Measurements from ENCODE around the gene ZNF821.

ZNF821 gene

DNA sequence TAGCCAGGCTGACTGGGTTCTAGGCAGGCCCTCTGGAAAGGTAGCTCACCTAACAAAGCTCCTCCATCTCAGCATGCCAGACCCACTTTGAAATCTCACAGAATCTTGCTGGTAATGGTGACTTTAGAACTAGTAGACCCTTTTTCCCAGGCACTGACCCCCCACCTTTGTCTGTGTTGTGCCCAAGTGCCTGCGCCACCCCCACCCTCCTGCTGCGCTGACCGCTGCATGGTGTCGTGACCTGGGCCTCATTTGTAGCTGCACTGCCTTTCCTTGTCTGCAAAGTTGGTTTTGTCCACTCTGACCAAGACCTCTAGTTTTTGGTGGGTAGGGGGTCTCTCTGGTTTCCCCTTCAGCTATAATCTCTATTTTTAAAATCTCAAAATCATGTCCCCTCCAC lies 31.4 kb downstream of the ZNF821 start:
- H3K9me3 Mint-ChIP-seq, result no peaks in the 10 kb centered on the region
- H3K27ac Mint-ChIP-seq, result peak overlapping the region; percentile 49
- peaks cover 49% of the 10 kb centered on the region for H3K36me3 Mint-ChIP-seq (ENCODE audit: low read depth)
- no peak for DNase-seq
- H3K4me3 Mint-ChIP-seq, result no peak overlapping the region
- no peak for TF ChIP-seq CTCF (IDR thresholded peaks at IDR 0.05)
- no peaks in the 10 kb centered on the region for H3K27me3 Mint-ChIP-seq (ENCODE audit: low read depth, poor library complexity)
- H3K4me1 Mint-ChIP-seq, result peaks cover 5% of the 10 kb centered on the region

DNA sequence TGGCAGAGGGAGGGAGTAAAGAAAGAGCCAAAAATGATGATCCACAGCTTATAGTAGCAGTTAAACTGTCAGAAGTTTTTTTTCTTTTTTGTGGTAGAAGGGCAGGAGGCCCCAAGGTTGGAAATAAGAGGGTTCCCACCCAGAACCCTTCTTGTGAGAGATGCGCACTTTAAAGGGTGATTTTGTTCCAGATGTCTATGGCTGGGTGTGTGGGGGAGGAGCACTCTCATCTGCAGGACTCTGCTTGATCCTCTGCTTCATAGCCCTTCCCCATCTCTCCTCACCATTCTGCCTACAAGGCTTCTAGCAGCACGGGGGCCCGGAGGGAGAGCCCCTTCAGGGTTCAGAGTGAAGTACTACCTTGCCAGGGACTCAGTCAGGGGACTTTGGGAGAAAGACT lies 31.8 kb downstream of the ZNF821 start:
- no peak for DNase-seq
- no peak overlapping the region for H3K4me3 Mint-ChIP-seq
- peaks cover 9% of the 10 kb centered on the region for H3K4me1 Mint-ChIP-seq
- no peaks in the 10 kb centered on the region for H3K27me3 Mint-ChIP-seq (ENCODE audit: low read depth, poor library complexity)
- H3K9me3 Mint-ChIP-seq, result no peaks in the 10 kb centered on the region
- no peak overlapping the region for H3K27ac Mint-ChIP-seq
- no peak for TF ChIP-seq CTCF (IDR thresholded peaks at IDR 0.05)
- peaks cover 46% of the 10 kb centered on the region for H3K36me3 Mint-ChIP-seq (ENCODE audit: low read depth)

DNA sequence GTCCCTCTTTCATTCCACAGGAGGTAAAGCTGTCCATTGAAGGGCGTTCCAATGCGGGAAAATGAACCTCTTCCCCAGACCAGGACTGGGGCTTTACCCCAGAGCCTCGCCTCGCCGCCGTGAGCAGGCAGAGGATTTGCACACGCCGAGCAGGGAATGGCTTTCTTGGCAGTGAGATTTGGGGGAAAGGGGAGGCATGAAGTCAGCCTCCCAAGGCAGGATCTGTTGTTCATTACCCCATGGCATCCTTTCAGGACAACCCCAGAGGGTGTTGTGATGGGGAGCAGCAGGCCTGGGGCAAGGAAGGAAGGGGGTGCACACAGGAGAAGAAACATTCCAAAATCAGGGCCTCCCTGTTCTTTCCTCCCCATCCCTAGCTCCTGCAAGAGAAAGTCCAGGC lies 32.2 kb downstream of the ZNF821 start:
- DNase-seq, result no peak
- Mint-ChIP-seq H3K27me3 (ENCODE audit: low read depth, poor library complexity) (no peaks in the 10 kb centered on the region), H3K9me3 (no peaks in the 10 kb centered on the region), H3K4me1 (peaks cover 13% of the 10 kb centered on the region), H3K36me3 (ENCODE audit: low read depth) (peaks cover 46% of the 10 kb centered on the region), H3K4me3 (no peak overlapping the region), H3K27ac (no peak overlapping the region)
- TF ChIP-seq CTCF (IDR thresholded peaks at IDR 0.05), result no peak

GRCh38 chr16:71848622-71849021 lies 35.4 kb downstream of the ZNF821 start:
- Mint-ChIP-seq H3K27me3 (ENCODE audit: low read depth, poor library complexity) (peaks cover 7% of the 10 kb centered on the region), H3K4me3 (no peak overlapping the region), H3K9me3 (no peaks in the 10 kb centered on the region), H3K27ac (no peak overlapping the region), H3K36me3 (ENCODE audit: low read depth) (peaks cover 34% of the 10 kb centered on the region), H3K4me1 (peaks cover 18% of the 10 kb centered on the region)
- TF ChIP-seq CTCF (IDR thresholded peaks at IDR 0.05), result no peak
- DNase-seq, result no peak

- H3K4me1 Mint-ChIP-seq, result peaks cover 18% of the 10 kb centered on the region
- peaks cover 13% of the 10 kb centered on the region for H3K27me3 Mint-ChIP-seq (ENCODE audit: low read depth, poor library complexity)
- peak overlapping the region; percentile 97 for H3K4me3 Mint-ChIP-seq
- no peaks in the 10 kb centered on the region for H3K9me3 Mint-ChIP-seq
- peaks cover 24% of the 10 kb centered on the region for H3K36me3 Mint-ChIP-seq (ENCODE audit: low read depth)
- TF ChIP-seq CTCF (IDR thresholded peaks at IDR 0.05), result no peak
- no peak for DNase-seq
- no peak overlapping the region for H3K27ac Mint-ChIP-seq
These were observed 36.9 kb downstream of the ZNF821 start for GRCh38 chr16:71847096-71847495.

DNA sequence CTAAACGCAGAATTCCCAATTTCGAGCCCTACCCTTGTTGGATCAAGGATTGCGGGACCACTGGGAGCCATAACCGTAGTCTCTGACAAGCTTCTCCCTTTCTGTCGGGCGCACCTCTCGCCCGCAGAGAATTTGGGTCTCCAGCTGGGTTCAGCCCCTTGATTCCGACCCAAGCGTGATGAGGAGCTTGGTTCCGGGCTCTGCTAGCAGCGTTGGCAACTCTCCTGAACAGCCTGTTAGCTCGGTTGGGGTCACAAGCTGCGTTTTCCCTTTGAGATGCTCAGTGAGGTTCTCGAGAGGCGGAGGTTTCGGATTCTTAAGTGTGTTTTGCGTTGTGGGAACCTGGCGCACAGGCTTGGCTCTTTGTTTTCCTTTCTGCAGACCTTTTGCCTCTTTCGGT lies 37.6 kb downstream of the ZNF821 start:
- no peak for TF ChIP-seq CTCF (IDR thresholded peaks at IDR 0.05)
- H3K27me3 Mint-ChIP-seq (ENCODE audit: low read depth, poor library complexity), result peaks cover 15% of the 10 kb centered on the region
- DNase-seq, result peak; percentile 16
- no peaks in the 10 kb centered on the region for H3K9me3 Mint-ChIP-seq
- peak overlapping the region; percentile 36 for H3K27ac Mint-ChIP-seq
- peaks cover 18% of the 10 kb centered on the region for H3K4me1 Mint-ChIP-seq
- peak overlapping the region; percentile 97 for H3K4me3 Mint-ChIP-seq
- peaks cover 24% of the 10 kb centered on the region for H3K36me3 Mint-ChIP-seq (ENCODE audit: low read depth)

All from nephron progenitor cell (in vitro differentiated cells).